Measurements from ENCODE around the gene ZBTB7A. TPM values are rescaled to one million over a fixed set of nuclear protein-coding genes. Genes with fewer than 3 reads are reported as not detected.
A peak's percentile ranks its signal among the peaks of the same experiment; 100 is the strongest.

Gene ZBTB7A
- total and polyA plus RNA-seq, 2 of the 4 experiments (the other 2 are of a cell fraction) = 3.2 to 10.3 TPM

GRCh38 chr19:4035582-4035981, 31.1 kb downstream of the ZBTB7A start:
- ChIA-PET CTCF (no interaction called here), POLR2A (ENCODE audit: unreplicated experiment) (no interaction called here)
- BruUV-seq (replicated peaks) = no TSS peak
- Histone ChIP-seq H2BK15ac (ENCODE audit: low read depth, low read length) (no peak overlapping the region), H3K36me3 (ENCODE audit: control insufficient read depth, insufficient read depth, low read length) (peaks cover 64% of the 10 kb centered on the region), H3K4me1 (ENCODE audit: control insufficient read depth, insufficient read depth, low read length) (no peaks in the 10 kb centered on the region), H3K4me3 (ENCODE audit: insufficient read depth, low read depth, low read length) (no peak overlapping the region), H3K14ac (replicated peaks; ENCODE audit: low read depth, low read length) (no peak overlapping the region), H2AFZ (replicated peaks; ENCODE audit: low read length, poor library complexity) (no peak overlapping the region), H2AK9ac (replicated peaks; ENCODE audit: low read depth, low read length, poor library complexity) (no peak overlapping the region), H2BK5ac (ENCODE audit: low read depth, low read length, poor library complexity, severe bottlenecking) (peak overlapping the region; percentile 21), H3K23ac (ENCODE audit: low read depth, low read length) (no peak overlapping the region), H4K91ac (ENCODE audit: insufficient read depth, low read depth, low read length) (no peak overlapping the region), H3K56ac (ENCODE audit: extremely low read depth, insufficient read depth, low read length) (no peak overlapping the region), H2AK5ac (ENCODE audit: low read depth, low read length) (peak overlapping the region; percentile 39; the same call in 1 of the 2 replicates), H3K18ac (ENCODE audit: low read depth, low read length) (no peak overlapping the region), H2BK120ac (ENCODE audit: low read depth, low read length) (no peak overlapping the region), H3K4me2 (ENCODE audit: low read depth, low read length) (no peak overlapping the region), H3K9ac (ENCODE audit: low read depth, low read length) (no peak overlapping the region), H4K8ac (ENCODE audit: low read depth in 2 of 2, low read length in 2 of 2) (no peak overlapping the region), H3K79me1 (ENCODE audit: low read depth in 1 of 2, low read length in 2 of 2) (peaks cover 12 to 27% of the 10 kb centered on the region in 2 experiments; a peak in 3 of 4 replicates), H2BK20ac (ENCODE audit: low read depth, low read length) (no peak overlapping the region), H3K9me1 (ENCODE audit: insufficient read depth, low read length) (peaks cover 16% of the 10 kb centered on the region), H3K4ac (ENCODE audit: low read depth, low read length) (no peak overlapping the region), H3K27ac (ENCODE audit: insufficient read depth, low read length) (no peak overlapping the region), H4K20me1 (ENCODE audit: insufficient read depth, low read length) (peaks cover 32% of the 10 kb centered on the region), H3K27me3 (ENCODE audit: control insufficient read depth, insufficient read depth, low read length) (no peaks in the 10 kb centered on the region), H4K5ac (ENCODE audit: low read depth, low read length) (no peak overlapping the region), H3K9me3 (ENCODE audit: control insufficient read depth, insufficient read depth, low read length) (no peaks in the 10 kb centered on the region)
- 92% methylated on average over 6 of the region's 10 CpGs; no CpG with 5 or more reads in 1 of the 2 experiments for WGBS, 2 experiments (ENCODE audit: extremely low coverage in 2 of 2, insufficient read length in 1 of 2)
- DNase-seq = peak; percentile 15
- dilution Hi-C loops (cut with HindIII; ENCODE audit: low sequenced_read_pairs, unreplicated experiment) = no loop called here
- in situ Hi-C loops (cut with MboI; ENCODE audit: low sequenced_read_pairs) = no loop called here
- no peak; the same call in 1 of the 2 replicates for ATAC-seq (ENCODE audit: low read depth)
- no peak for TF ChIP-seq RFX5 (IDR thresholded peaks at IDR 0.05; ENCODE audit: low read depth, low read length)
- no peak for TF ChIP-seq FOS (IDR thresholded peaks at IDR 0.05; ENCODE audit: low read depth, low read length)
- TF ChIP-seq SMC3 (IDR thresholded peaks at IDR 0.05; ENCODE audit: low read depth, low read length) = no peak
- no peak for TF ChIP-seq NFE2L2 (IDR thresholded peaks at IDR 0.05; ENCODE audit: low read depth, low read length)
- TF ChIP-seq RAD21 (IDR thresholded peaks at IDR 0.05; ENCODE audit: low read length) = no peak
- no peak for TF ChIP-seq MAFK (IDR thresholded peaks at IDR 0.05; ENCODE audit: low read depth, low read length)
- no peak for TF ChIP-seq POLR2A (IDR thresholded peaks at IDR 0.05; ENCODE audit: low read depth, low read length)
- TF ChIP-seq CEBPB (IDR thresholded peaks at IDR 0.05; ENCODE audit: low read depth, low read length) = no peak
- TF ChIP-seq, protein P1, sequence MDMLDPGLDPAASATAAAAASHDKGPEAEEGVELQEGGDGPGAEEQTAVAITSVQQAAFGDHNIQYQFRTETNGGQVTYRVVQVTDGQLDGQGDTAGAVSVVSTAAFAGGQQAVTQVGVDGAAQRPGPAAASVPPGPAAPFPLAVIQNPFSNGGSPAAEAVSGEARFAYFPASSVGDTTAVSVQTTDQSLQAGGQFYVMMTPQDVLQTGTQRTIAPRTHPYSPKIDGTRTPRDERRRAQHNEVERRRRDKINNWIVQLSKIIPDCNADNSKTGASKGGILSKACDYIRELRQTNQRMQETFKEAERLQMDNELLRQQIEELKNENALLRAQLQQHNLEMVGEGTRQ (IDR thresholded peaks at IDR 0.05; ENCODE audit: low read depth, low read length) = no peak
- TF ChIP-seq CHD1 (IDR thresholded peaks at IDR 0.05; ENCODE audit: low read depth, low read length) = no peak
- TF ChIP-seq, protein P2, sequence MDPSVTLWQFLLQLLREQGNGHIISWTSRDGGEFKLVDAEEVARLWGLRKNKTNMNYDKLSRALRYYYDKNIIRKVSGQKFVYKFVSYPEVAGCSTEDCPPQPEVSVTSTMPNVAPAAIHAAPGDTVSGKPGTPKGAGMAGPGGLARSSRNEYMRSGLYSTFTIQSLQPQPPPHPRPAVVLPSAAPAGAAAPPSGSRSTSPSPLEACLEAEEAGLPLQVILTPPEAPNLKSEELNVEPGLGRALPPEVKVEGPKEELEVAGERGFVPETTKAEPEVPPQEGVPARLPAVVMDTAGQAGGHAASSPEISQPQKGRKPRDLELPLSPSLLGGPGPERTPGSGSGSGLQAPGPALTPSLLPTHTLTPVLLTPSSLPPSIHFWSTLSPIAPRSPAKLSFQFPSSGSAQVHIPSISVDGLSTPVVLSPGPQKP (IDR thresholded peaks at IDR 0.05; ENCODE audit: borderline replicate concordance, low read depth, low read length) = no peak
- no peak for TF ChIP-seq RCOR1 (IDR thresholded peaks at IDR 0.05; ENCODE audit: insufficient replicate concordance, low read length)
- TF ChIP-seq, protein P3, sequence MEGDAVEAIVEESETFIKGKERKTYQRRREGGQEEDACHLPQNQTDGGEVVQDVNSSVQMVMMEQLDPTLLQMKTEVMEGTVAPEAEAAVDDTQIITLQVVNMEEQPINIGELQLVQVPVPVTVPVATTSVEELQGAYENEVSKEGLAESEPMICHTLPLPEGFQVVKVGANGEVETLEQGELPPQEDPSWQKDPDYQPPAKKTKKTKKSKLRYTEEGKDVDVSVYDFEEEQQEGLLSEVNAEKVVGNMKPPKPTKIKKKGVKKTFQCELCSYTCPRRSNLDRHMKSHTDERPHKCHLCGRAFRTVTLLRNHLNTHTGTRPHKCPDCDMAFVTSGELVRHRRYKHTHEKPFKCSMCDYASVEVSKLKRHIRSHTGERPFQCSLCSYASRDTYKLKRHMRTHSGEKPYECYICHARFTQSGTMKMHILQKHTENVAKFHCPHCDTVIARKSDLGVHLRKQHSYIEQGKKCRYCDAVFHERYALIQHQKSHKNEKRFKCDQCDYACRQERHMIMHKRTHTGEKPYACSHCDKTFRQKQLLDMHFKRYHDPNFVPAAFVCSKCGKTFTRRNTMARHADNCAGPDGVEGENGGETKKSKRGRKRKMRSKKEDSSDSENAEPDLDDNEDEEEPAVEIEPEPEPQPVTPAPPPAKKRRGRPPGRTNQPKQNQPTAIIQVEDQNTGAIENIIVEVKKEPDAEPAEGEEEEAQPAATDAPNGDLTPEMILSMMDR (conservative IDR thresholded peaks at IDR 0.05; ENCODE audit: low read depth, low read length) = no peak
- no peak for TF ChIP-seq BHLHE40 (IDR thresholded peaks at IDR 0.05; ENCODE audit: low read depth, low read length)
- intact Hi-C loops (cut with micrococcal nuclease) = no loop called here
